Glomerular endothelial cell (primary cell): ENCODE results near the gene PACSIN1. TPM values are rescaled to one million over a fixed set of nuclear protein-coding genes. Genes with fewer than 3 reads are reported as not detected.

Source experiments
- DNase-seq: peaks from one replicate; pipeline ENCODE4 v3.0.0-alpha.2; 2011; ENCODE audit warnings: low read depth, low spot score; ENCODE audit errors: extremely low read depth
- total RNA-seq: library from RNA; depleted of rRNA; stranded (reverse); fragments of >200 nt; gene quantifications from 2 replicates; pipeline ENCODE4 v1.2.3, GENCODE V29; 2015

Gene PACSIN1, protein sequence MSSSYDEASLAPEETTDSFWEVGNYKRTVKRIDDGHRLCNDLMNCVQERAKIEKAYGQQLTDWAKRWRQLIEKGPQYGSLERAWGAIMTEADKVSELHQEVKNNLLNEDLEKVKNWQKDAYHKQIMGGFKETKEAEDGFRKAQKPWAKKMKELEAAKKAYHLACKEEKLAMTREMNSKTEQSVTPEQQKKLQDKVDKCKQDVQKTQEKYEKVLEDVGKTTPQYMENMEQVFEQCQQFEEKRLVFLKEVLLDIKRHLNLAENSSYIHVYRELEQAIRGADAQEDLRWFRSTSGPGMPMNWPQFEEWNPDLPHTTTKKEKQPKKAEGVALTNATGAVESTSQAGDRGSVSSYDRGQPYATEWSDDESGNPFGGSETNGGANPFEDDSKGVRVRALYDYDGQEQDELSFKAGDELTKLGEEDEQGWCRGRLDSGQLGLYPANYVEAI
- total RNA-seq = not detected in 2 replicates

DNA sequence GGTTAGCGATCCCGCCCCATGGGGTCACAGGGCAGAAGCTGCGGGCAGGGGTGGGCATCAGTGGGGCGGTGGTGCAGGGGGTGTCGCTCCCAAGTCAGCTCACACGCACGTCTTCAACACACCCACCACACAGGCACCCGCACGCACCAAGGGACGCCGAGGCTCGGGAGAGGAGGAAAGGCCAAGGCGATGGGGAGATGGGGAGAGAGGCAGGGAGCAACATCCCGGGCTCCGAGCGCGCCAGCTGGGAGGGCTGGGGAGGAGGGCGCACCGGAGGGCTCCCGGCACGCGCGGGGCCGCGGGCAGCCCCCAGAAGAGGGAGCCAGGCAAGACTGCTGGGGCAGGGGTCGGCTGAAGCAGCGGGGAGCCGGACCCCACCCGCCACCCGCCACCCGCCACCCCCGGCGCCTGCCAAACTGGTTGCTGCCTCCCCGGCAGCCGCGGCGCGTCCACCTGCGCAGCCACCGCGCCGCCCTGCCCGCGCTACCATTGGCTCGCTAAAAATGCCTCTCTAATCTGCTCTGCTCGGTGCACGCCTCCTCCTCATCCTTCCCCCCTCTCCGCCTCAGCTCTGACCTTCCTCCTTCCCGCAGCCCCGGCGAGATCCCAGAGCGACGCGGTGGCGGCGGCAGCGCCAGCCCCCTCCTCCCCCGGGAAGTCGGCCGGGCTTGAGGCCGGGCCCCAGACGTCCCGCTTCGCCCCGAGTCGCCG, at the start of gene PACSIN1:
PACSIN1 (plus strand) TSS at position 546 of the 711 bp plus-strand sequence. CDS start 60,230 bp downstream, outside the sequence.
- DNase-seq = no peak

DNA sequence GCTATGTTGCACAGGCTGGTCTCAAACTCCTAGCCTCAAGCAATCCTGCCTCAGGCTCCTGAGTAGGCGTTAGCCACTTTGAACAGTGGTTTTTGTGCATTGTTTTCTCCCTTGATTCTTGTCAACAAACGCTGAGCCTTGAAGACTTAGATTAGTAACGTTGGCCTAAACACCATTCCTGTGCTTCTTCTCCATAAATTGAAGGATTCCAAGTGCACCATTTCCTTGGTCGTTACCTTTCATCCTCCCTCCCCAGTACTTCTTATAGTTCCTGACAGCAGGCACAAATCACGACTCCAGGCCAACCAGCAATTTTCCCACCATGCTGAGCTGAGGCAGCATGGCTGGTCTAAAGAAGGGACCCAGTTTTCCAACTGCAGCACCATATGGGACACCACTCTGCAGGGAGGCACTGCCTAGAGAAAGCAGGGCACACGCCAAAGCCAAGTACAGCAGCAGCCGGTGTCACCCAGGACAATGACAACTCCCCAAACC, 49.0 kb upstream of the PACSIN1 start:
- no peak for DNase-seq

- DNase-seq = no peak
These were observed 47.5 kb upstream of the PACSIN1 start for GRCh38 chr6:34418367-34418766.

DNA sequence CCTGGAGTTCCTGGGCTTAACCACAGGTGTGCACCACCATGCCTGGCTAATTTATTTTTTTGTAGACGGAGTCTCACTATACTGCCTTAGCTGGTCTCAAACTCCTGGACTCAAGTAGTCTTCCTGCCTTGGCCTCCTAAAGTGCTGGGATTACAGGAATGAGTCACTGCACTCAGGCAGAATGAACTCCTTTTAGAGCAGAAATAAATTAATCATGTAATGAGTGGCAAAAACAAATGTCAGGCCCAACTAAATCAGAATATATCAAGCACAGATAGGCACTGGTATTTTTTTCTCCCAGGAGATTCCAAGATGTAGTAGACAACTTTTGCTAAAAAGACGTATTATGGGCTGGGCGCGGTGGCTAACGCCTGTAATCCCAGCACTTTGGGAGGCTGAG, 42.6 kb upstream of the PACSIN1 start:
- DNase-seq = no peak

DNA sequence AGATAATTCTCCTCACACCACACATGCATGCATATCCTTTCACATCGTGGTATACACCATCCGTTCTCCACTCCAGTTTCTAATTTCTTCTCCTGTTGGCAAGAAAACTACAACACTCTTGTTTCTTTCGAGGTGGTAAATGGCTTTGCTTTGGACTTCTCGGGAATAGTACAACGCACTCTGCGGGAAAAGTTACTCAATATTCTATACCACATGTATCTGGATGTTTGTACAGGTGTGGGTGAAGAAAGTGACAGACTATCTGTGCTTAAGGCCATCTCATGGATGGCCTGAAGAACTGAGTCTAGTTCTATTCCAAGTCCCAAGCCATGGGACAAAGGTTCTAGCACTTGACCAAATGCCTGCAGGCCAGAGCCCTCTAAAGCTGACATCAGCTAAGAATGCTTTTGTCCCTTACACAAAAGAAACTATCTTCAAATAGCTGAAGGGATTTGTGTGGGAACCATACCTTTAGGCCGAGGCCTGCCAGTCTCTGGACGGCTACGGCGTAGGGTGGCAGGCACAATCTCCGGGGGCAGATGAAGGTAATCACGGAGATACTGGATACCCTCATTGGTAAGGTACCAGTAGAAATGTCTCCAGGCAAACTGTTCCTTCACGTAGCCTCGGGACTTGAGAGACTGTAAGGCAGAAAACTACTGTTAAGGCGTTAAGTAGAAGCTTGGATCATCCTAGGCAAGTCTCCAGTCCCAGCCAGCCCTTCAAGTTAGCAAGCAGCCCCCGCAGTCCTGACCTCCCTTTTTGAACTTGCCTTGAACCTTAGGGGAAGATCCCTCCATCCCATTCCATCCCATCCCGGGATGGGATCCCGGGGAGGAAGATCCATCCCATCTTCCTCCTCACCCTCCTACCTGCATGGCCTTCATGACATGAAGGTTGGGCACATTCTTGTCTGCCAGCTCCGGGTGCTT, 41.4 kb upstream of the PACSIN1 start:
- DNase-seq = no peak

GRCh38 chr6:34425132-34425497, 40.8 kb upstream of the PACSIN1 start:
- no peak for DNase-seq

GRCh38 chr6:34425498-34426410, 40.1 kb upstream of the PACSIN1 start, which contains the start of gene RPS10:
Gene RPS10 (minus strand): TSS chr6:34426069. CDS start chr6:34425221, 848 bp downstream.
- peak; percentile 55 for DNase-seq

DNA sequence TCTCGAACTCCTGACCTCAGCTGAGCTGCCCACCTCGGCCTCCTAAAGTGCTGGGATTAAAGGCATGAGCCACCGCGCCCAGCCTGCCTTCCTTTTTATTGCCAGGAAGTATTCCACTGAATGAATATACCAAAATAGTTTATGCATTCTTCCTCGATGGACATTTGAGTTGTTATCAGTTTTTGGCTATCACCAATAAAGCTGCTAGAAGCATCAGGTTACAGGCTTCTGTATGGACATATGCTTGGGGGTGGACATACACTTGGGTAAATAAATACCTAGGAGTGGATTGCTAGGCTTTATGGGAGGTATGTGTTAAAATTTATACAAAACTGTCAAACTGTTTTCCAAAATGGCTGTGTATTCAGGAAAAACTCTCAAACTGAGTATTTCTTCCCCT, 30.0 kb upstream of the PACSIN1 start:
- no peak for DNase-seq

DNA sequence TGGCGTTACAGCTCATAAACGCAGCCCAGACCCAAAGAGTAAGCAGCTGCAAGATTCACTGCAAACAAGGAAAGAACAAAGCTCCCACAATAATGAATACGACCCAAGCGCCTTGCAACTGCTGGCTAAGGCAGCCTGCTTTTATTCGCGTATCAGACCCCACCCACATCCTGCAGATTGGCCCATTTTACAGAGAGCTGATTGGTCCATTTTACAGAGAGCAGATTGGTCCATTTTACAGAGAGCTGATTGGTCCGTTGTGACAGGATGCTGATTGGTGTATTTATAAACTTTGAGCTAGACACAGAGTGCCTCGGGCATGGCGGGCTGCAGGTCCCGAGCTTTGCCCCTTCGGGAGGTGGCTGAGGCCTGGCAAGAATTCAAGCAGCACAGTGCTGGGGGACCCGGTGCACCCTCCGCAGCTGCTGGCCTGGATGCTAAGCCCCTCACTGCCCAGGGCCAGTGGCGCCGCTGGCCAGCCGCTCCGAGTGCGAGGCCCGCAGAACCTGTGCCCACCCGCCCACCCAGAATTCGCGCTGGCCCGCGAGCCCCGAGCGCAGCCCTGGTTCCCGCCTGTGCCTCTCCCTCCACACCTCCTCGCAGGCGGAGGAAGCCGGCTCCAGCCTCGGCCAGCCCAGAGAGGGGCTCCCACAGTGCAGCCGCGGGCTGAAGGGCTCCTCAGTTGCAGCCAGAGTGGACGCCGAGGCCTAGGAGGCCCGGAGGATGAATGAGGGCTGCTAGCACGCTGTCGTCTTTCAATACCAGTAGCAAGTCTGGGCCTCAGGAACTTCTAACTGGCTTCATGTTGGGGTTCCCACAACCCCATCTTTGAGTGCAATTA, 28.9 kb upstream of the PACSIN1 start:
- no peak for DNase-seq

DNA sequence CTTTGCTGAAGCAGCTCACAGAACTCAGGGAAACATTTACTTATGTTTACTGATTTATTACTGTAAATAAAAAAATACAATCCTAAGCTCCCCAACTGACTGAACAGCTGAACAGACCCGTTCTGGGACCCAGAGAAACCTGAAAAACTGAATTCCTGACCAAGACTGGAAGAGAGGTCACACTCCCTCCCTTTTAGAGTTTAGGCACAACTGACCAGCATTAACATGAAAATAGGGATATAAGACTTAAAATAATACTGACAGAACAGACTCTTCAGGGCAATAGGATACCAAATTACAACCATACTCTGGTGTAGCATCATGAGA, 28.3 kb upstream of the PACSIN1 start:
- DNase-seq = no peak

- no peak for DNase-seq
These were observed 27.2 kb upstream of the PACSIN1 start for GRCh38 chr6:34438705-34439104.

DNA sequence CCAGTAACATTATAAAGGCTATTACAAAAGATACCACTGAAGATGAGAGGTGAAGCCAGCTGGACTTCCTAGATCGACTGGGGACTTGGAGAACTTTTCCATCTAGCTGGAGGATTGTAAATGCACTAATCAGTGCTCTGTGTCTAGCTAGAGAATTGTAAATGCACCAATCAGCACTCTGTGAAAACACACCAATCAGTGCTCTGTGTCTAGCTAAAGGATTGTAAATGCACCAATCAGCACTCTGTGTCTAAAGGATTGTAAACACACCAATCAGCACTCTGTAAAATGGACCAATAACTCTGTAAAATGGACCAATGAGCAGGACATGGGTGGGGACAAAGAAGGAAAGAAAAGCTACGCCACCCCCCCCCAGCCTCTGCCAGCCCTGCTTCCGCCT, 26.4 kb upstream of the PACSIN1 start:
- no peak for DNase-seq

- DNase-seq = no peak
These were observed 24.4 kb upstream of the PACSIN1 start for GRCh38 chr6:34441526-34441925.

DNA sequence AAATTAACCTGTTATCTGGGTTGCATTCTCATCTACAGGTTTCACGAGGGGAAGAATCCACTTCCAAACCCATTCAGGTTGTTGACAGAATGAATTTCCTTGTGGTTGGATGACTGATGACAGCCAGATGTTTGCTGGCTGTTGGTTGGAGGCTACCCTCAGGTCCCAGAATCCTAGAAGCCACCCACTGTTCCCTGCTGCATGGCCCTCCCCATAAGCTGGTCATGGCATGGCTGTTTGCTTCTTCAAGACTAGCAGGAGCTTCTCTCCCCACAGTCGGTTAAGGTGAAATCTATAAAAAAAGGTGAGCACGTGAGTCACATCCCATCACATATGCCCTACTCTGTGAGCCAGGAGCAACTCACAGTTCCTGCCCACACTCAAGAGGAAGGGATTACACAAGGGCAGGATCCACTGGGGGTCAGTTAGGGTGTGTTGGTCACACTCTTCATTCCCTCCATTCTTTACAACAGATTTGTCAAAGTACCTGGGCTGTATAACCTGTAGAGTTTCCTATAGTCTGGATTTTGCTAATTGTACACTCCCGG, 20.5 kb upstream of the PACSIN1 start:
- DNase-seq = no peak

GRCh38 chr6:34447386-34447785, 18.5 kb upstream of the PACSIN1 start:
- no peak for DNase-seq

DNA sequence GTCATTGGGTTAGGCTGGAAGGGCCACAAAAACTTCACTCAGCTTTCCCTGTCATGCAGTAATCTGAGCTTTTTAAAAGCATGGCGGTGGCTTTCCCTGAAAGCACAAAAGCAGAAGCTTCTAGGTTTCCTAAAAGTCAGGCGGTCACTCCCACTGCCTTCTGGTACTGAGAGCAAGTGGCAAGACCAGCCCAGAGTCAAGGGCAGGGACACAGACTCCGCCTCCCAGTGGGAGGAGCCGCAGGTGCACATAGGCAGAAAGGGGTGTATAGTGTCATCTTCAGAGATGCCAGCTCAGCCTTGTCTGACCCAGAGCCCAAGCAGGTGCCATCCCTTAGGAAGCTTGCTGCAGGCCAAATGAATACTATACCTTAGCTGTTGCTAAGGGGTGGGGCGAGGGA, 18.0 kb upstream of the PACSIN1 start:
- no peak for DNase-seq

DNA sequence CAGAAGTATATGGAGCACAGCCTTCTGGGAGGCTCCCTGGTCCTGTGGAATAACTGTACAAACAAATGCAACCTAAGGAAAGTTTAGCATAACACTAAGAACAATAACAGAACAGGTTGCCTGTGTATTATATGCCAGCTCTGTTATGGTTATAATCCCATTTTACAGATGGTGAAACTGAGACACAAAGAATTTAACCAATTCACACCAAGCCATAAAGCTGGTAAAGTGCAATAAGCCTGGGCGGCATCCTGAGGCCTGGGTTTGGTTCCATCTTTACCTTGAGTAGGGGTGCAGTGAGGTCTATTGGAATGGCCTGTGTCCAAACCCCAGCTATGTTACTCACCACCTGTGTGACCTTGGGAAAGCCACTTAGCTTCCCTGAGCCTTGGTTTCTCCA, 14.7 kb upstream of the PACSIN1 start:
- DNase-seq = no peak

DNA sequence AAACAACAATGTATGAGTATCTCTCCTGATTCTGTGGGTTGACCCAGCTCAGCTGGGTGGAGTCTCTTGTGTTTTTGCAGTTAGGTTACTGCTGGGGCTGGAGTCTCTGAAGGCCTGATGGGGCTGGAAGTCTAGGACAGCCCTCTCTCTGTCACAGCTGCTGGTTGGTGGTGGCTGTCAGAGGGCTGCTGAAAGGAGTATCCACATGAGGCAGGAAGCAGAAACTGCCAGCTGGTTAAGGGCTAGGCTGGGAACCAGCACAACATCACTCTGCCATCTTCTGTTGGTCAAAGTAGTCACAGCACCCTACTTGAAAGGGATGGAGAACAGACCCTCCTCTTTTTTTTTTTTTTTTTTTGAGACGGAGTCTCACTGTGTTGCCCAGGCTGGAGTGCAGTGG, 10.0 kb upstream of the PACSIN1 start:
- no peak for DNase-seq

DNA sequence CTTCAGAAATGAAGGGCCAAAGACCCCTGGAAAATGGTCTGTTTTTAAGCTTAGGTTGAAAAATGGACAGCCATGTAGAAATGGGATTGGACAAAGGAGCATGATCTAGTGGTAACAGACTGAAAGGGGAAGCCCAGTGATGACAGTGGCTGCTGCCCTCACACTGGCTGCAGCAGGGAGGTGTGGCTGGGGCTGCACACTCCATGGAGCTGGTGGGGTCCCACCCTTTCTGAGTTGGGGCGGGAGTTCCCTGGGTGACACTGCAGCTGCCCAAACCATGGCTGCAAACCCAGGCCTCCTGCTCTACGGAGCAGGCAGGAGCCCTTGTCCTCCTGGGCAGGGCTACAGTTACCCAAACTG, 8.5 kb upstream of the PACSIN1 start:
- DNase-seq = no peak
